H1 (cell line): ENCODE data around the gene FBXO44. TPM values are rescaled to one million over a fixed set of nuclear protein-coding genes. Genes with fewer than 3 reads are reported as not detected.
A peak's percentile ranks its signal among the peaks of the same experiment; 100 is the strongest.
"Not testable (repeated sequence)": the region's sequence is repeated elsewhere in the genome, so short reads cannot be mapped to it uniquely, and the experiment has no call there.

Experiments used
- CTCF ChIA-PET: fragments of 300-600 bp; sonication (Branson Sonifier 250); formaldehyde crosslinking; loops from one replicate; lab custom pipeline; 2021; ENCODE audit not compliant: partially characterized antibody; lab: Charles Lee
- POLR2A ChIA-PET: fragments of 300-600 bp; sonication (Branson Sonifier 250); formaldehyde crosslinking; loops from one replicate; lab custom pipeline; 2021; ENCODE audit warnings: inconsistent platforms; ENCODE audit not compliant: partially characterized antibody; lab: Charles Lee
- DNase-seq, 2 experiments: peaks; one replicate each; pipeline versions ENCODE4 v3.0.0 to v3.0.0-alpha.2; 2010 to 2022; ENCODE audit warnings: low spot score in 2 of 2, low read depth in 1 of 2, mixed read lengths in 1 of 2
- FAIRE-seq: peaks from 2 replicates; lab custom pipeline; 2011; peaks lifted over from hg19 to GRCh38; lab: Jason Lieb, UNC
- H2AFZ ChIP-seq: 2 replicates; pipeline ENCODE4 v1.8.1; 2012; ENCODE audit warnings: low read length, inconsistent platforms
- H2AK5ac ChIP-seq: 2 replicates; pipeline ENCODE4 v1.6.1; 2013; ENCODE audit warnings: low read depth, low read length
- H2BK120ac ChIP-seq: replicated peaks from 2 replicates; pipeline ENCODE3; 2013; ENCODE audit warnings: low read depth, low read length, inconsistent platforms
- H2BK12ac ChIP-seq: 2 replicates; pipeline ENCODE4 v1.6.1; 2013; ENCODE audit warnings: low read depth, low read length
- H2BK15ac ChIP-seq: 2 replicates; pipeline ENCODE4 v1.6.1; 2013; ENCODE audit warnings: low read length
- H2BK20ac ChIP-seq: 2 replicates; pipeline ENCODE4 v1.6.1; 2013; ENCODE audit warnings: low read length
- H2BK5ac ChIP-seq: 2 replicates; pipeline ENCODE4 v1.6.1; 2013; ENCODE audit warnings: low read depth, low read length
- H3K14ac ChIP-seq: 2 replicates; pipeline ENCODE4 v1.6.1; 2013; ENCODE audit warnings: inconsistent platforms; ENCODE audit not compliant: insufficient read length
- H3K18ac ChIP-seq: 2 replicates; pipeline ENCODE4 v1.6.1; 2013; ENCODE audit warnings: low read length; ENCODE audit errors: extremely low read depth
- H3K23ac ChIP-seq: 2 replicates; pipeline ENCODE4 v1.6.1; 2013; ENCODE audit warnings: inconsistent platforms; ENCODE audit not compliant: insufficient read length
- H3K23me2 ChIP-seq: 2 replicates; pipeline ENCODE4 v1.6.1; 2013; ENCODE audit warnings: low read depth, low read length
- H3K27ac ChIP-seq: 2 replicates; pipeline ENCODE4 v1.6.1; 2011; ENCODE audit warnings: low read depth, low read length, inconsistent platforms
- H3K27me3 ChIP-seq, 4 experiments: replicated peaks in 1 of 4; 1 replicate in 1 of 4; 2 replicates in 3 of 4; pipeline versions ENCODE4 v1.6.1 to v1.8.1; 2011 to 2013; ENCODE audit warnings: low read length in 3 of 4, mild to moderate bottlenecking in 3 of 4, inconsistent platforms in 2 of 4, mixed read lengths in 2 of 4, moderate library complexity in 1 of 4; ENCODE audit not compliant: control insufficient read depth in 3 of 4, insufficient read depth in 3 of 4; ENCODE audit errors: extremely low read depth in 1 of 4
- H3K36me3 ChIP-seq, 4 experiments: 2 replicates each; pipeline versions ENCODE4 v1.6.1 to v1.8.1; 2011 to 2013; ENCODE audit warnings: mild to moderate bottlenecking in 4 of 4, low read length in 3 of 4, moderate library complexity in 2 of 4, control low read depth in 1 of 4, inconsistent platforms in 1 of 4; ENCODE audit not compliant: insufficient read depth in 4 of 4, control insufficient read depth in 2 of 4
- H3K4ac ChIP-seq: replicated peaks from 2 replicates; pipeline ENCODE3; 2013; ENCODE audit warnings: low read length, low read depth, mixed read lengths, inconsistent platforms; ENCODE audit not compliant: insufficient read length
- H3K4me1 ChIP-seq, 4 experiments: replicated peaks in 1 of 4; 1 replicate in 1 of 4; 2 replicates in 3 of 4; pipeline versions ENCODE4 v1.6.1 to v1.8.1; 2011 to 2013; ENCODE audit warnings: low read length in 3 of 4, inconsistent platforms in 2 of 4, mixed read lengths in 1 of 4; ENCODE audit not compliant: insufficient read depth in 4 of 4, control insufficient read depth in 3 of 4
- H3K4me2 ChIP-seq, 2 experiments: 2 replicates each; pipeline versions ENCODE4 v1.6.1 to v1.8.1; 2011 to 2013; ENCODE audit warnings: low read depth in 2 of 2, low read length in 2 of 2, control low read depth in 1 of 2, inconsistent platforms in 1 of 2, mild to moderate bottlenecking in 1 of 2; ENCODE audit not compliant: insufficient read depth in 1 of 2
- H3K4me3 ChIP-seq, 4 experiments: fragments of 200-600, 300-600 bp in 1 of 4; sonication (generic), shearing (Covaris generic), sonication (Bioruptor Twin) in 1 of 4; 2 replicates each; pipeline versions ENCODE4 v1.5.1 to v1.8.1; 2011 to 2016; ENCODE audit warnings: low read length in 4 of 4, low read depth in 3 of 4, control low read depth in 2 of 4, inconsistent platforms in 2 of 4, mild to moderate bottlenecking in 2 of 4, mixed read lengths in 1 of 4, moderate library complexity in 1 of 4; ENCODE audit not compliant: insufficient read depth in 2 of 4; ENCODE audit errors: extremely low read depth in 1 of 4
- H3K56ac ChIP-seq: replicated peaks from 2 replicates; pipeline ENCODE3; 2013; ENCODE audit warnings: low read depth, mild to moderate bottlenecking, mixed read lengths, low read length, inconsistent platforms; ENCODE audit not compliant: insufficient read length
- H3K79me1 ChIP-seq: 2 replicates; pipeline ENCODE4 v1.6.1; 2013; ENCODE audit warnings: low read depth, low read length, control low read depth
- H3K79me2 ChIP-seq, 2 experiments: 2 replicates each; pipeline versions ENCODE4 v1.6.1 to v1.8.1; 2012 to 2013; ENCODE audit warnings: low read length in 2 of 2, mild to moderate bottlenecking in 2 of 2, inconsistent platforms in 1 of 2; ENCODE audit not compliant: insufficient read depth in 2 of 2, control insufficient read depth in 1 of 2
- H3K9ac ChIP-seq, 4 experiments: replicated peaks in 1 of 4; 1 replicate in 1 of 4; 2 replicates in 3 of 4; pipeline versions ENCODE4 v1.6.1 to v1.8.1; 2011 to 2013; ENCODE audit warnings: low read depth in 3 of 4, low read length in 3 of 4, control low read depth in 2 of 4, mild to moderate bottlenecking in 2 of 4, moderate library complexity in 2 of 4, inconsistent platforms in 1 of 4; ENCODE audit errors: extremely low read depth in 1 of 4
- H3K9me3 ChIP-seq, 2 experiments: 2 replicates each; pipeline versions ENCODE4 v1.6.1 to v1.8.1; 2012 to 2013; ENCODE audit warnings: mild to moderate bottlenecking in 2 of 2, moderate library complexity in 2 of 2, control low read depth in 1 of 2, inconsistent platforms in 1 of 2, low read depth in 1 of 2, low read length in 1 of 2, mixed read lengths in 1 of 2; ENCODE audit not compliant: insufficient read depth in 2 of 2
- H4K20me1 ChIP-seq, 2 experiments: replicated peaks in 1 of 2; 2 replicates each; pipeline versions ENCODE3 to v1.8.1; 2011 to 2013; ENCODE audit warnings: inconsistent platforms in 2 of 2, low read length in 2 of 2, mild to moderate bottlenecking in 1 of 2; ENCODE audit not compliant: insufficient read depth in 2 of 2, control insufficient read depth in 1 of 2
- H4K5ac ChIP-seq: 2 replicates; pipeline ENCODE4 v1.6.1; 2013; ENCODE audit warnings: low read length, low read depth, mixed read lengths, inconsistent platforms; ENCODE audit not compliant: insufficient read length
- H4K8ac ChIP-seq: 2 replicates; pipeline ENCODE4 v1.8.0; 2013; ENCODE audit warnings: mild to moderate bottlenecking, moderate library complexity, low read length, inconsistent platforms; ENCODE audit not compliant: insufficient read depth; ENCODE audit errors: extremely low read depth
- H4K91ac ChIP-seq: replicated peaks from 2 replicates; pipeline ENCODE3; 2013; ENCODE audit warnings: low read length, mixed read lengths, inconsistent platforms; ENCODE audit not compliant: insufficient read length
- KDM1A ChIP-seq: fragments of 200-600, 300-600 bp; sonication (generic); IDR thresholded peaks from 2 replicates; pipeline ENCODE4 v1.7.1; 2016; ENCODE audit warnings: mild to moderate bottlenecking, low read length, borderline replicate concordance
- RAD21 ChIP-seq, 2 experiments: IDR thresholded peaks in 1 of 2; conservative IDR thresholded peaks in 1 of 2; 2 replicates each; pipeline ENCODE4 v1.6.1; 2011; ENCODE audit warnings: low read depth in 2 of 2, low read length in 2 of 2, improper control_type of control experiment in 1 of 2, inconsistent platforms in 1 of 2, mild to moderate bottlenecking in 1 of 2, moderate library complexity in 1 of 2
- TEAD4 ChIP-seq: IDR thresholded peaks from 2 replicates; pipeline ENCODE4 v1.6.1; 2012; ENCODE audit warnings: low read depth, low read length, inconsistent platforms, mixed read lengths
- WGBS, 2 experiments: shearing (Covaris generic) in 1 of 2; methylation state at CpG; one replicate each; pipeline versions ENCODE4 v1.1.6 to v1.1.7; 2013 to 2015; ENCODE audit warnings: low lambda C conversion rate in 2 of 2, mixed read lengths in 2 of 2, inconsistent platforms in 1 of 2, low coverage in 1 of 2, missing lambda C conversion rate in 1 of 2; ENCODE audit not compliant: insufficient replicate concordance in 2 of 2, insufficient coverage in 1 of 2, insufficient read length in 1 of 2; ENCODE audit errors: extremely low coverage in 1 of 2, missing lambda C conversion rate in 1 of 2; 5-methylcytosine and 5-hydroxymethylcytosine counted together
- polyA plus RNA-seq, 7 experiments: library from polyadenylated mRNA; depleted of rRNA in 3 of 7; stranded (reverse) in 5 of 7; unstranded in 2 of 7; fragments of >200 nt in 5 of 7; fragments of 200-250 nt in 2 of 7; gene quantifications; 1 replicate in 5 of 7; 2 replicates in 1 of 7; 4 replicates in 1 of 7; pipeline versions ENCODE4 v1.2.1 to v1.2.3, GENCODE V29; 2011 to 2013; ENCODE audit warnings: missing spikeins in 2 of 7, mixed read lengths in 2 of 7
- total RNA-seq: library from RNA; stranded (reverse); fragmentation: NEBNext Ultra II Directional; extraction: Animal tissue kit (Norgen Biotek cat#: 25700); gene quantifications from 2 replicates; pipeline ENCODE4 v1.2.1, GENCODE V29; 2021
- TF ChIP-seq, protein P1 (sequence below), 3 experiments: IDR thresholded peaks; 1 replicate in 2 of 3; 2 replicates in 1 of 3; pipeline versions ENCODE4 v1.5.1 to v1.6.1; 2011; ENCODE audit warnings: low read length in 3 of 3, mild to moderate bottlenecking in 3 of 3, inconsistent platforms in 2 of 3, low read depth in 1 of 3, moderate library complexity in 1 of 3; ENCODE audit not compliant: insufficient read depth in 1 of 3; ENCODE audit errors: control extremely low read depth in 1 of 3

FBXO44 gene
- total and polyA plus RNA-seq, 2 of the 8 experiments (the other 6 are each of a cell fraction or from before 2014, with no cell fraction given) = 27.0 to 27.2 TPM

DNA sequence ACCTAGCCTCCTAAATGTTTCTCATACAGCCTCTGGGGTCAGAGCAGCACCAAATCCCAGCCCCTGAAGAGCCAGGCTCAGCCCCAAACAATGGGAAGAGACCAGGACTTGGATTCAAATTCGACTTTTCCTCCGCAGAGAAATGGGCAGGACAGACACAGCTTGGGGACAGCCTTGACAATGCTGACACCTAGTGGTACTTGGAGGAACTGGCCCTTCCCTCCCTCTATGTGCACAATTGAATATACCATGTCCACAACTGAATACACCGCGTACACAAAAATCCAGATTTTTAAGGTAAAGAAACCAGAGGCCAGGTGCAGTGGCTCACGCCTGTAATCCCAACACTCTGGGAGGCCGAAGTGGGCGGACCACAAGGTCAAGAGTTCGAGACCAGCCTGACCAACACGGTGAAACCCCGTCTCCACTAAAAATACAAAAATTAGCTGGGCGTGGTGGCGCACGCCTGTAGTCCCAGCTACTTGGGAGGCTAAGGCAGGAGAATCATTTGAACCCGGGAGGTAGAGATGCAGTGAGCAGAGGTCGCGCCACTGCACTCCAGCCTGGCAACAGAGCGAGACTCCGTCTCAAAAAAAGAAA, 12.2 kb upstream of the FBXO44 start:
- not testable (repeated sequence) for H3K4me2 ChIP-seq, H3K4me1 ChIP-seq, H3K79me1 ChIP-seq, H4K20me1 ChIP-seq, H3K27ac ChIP-seq, H2BK15ac ChIP-seq, H2BK12ac ChIP-seq, H3K14ac ChIP-seq, H3K23me2 ChIP-seq, H3K23ac ChIP-seq, H4K8ac ChIP-seq, H2BK20ac ChIP-seq, H2AFZ ChIP-seq, H2BK120ac ChIP-seq, H3K4me3 ChIP-seq, H3K9me3 ChIP-seq, H3K27me3 ChIP-seq, H3K4ac ChIP-seq, H3K18ac ChIP-seq, H4K5ac ChIP-seq, H2BK5ac ChIP-seq, H3K36me3 ChIP-seq, H2AK5ac ChIP-seq, H4K91ac ChIP-seq, H3K56ac ChIP-seq, H3K79me2 ChIP-seq, H3K9ac ChIP-seq
- TF ChIP-seq, protein P1, sequence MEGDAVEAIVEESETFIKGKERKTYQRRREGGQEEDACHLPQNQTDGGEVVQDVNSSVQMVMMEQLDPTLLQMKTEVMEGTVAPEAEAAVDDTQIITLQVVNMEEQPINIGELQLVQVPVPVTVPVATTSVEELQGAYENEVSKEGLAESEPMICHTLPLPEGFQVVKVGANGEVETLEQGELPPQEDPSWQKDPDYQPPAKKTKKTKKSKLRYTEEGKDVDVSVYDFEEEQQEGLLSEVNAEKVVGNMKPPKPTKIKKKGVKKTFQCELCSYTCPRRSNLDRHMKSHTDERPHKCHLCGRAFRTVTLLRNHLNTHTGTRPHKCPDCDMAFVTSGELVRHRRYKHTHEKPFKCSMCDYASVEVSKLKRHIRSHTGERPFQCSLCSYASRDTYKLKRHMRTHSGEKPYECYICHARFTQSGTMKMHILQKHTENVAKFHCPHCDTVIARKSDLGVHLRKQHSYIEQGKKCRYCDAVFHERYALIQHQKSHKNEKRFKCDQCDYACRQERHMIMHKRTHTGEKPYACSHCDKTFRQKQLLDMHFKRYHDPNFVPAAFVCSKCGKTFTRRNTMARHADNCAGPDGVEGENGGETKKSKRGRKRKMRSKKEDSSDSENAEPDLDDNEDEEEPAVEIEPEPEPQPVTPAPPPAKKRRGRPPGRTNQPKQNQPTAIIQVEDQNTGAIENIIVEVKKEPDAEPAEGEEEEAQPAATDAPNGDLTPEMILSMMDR (IDR thresholded peaks at IDR 0.05; ENCODE audit: control extremely low read depth in 1 of 3, insufficient read depth in 1 of 3, low read depth in 1 of 3, low read length in 3 of 3) = peak; percentile 89 to 99 (median 95)
- TF ChIP-seq TEAD4 = 0 out of 2 replicates have a peak, but pooled peaks have one; percentile 4
- peak; percentile 18; the same call in 1 of the 2 replicates for TF ChIP-seq KDM1A
- peak; percentile 99 to 100 for TF ChIP-seq RAD21 (IDR thresholded peaks at IDR 0.05 in 1 of 2, conservative IDR thresholded peaks at IDR 0.05 in 1 of 2; ENCODE audit: low read depth in 2 of 2, low read length in 2 of 2)
- POLR2A ChIA-PET = interaction anchor here (0.6 to 3.4 kb wide), 7 partner anchors 48 to 367 kb away, joined by 3 to 12 read pairs (median 3); partner anchors contain the start of genes DISP3 and DRAXIN
- DNase-seq (peak in 1 of 2 experiments; percentile 81), FAIRE-seq (peak; percentile 95)
- CTCF ChIA-PET = interaction anchor here (0.7 to 6.3 kb wide), 61 partner anchors 8 to 605 kb away, joined by 3 to 66 read pairs (median 4); partner anchors contain the start of genes DISP3 and MTOR
- 66% methylated on average over 18 of the region's 18 CpGs; no CpG with 5 or more reads in 1 of the 2 experiments for WGBS, 2 experiments
